AG09309 (cell line): Measurements from ENCODE around the gene NOM1.

Source experiments
- DNase-seq: peaks from one replicate; pipeline ENCODE4 v3.0.0-alpha.2; 2010; ENCODE audit warnings: low read depth
- H3K4me3 ChIP-seq: 2 replicates; pipeline ENCODE4 v1.5.1; 2011; ENCODE audit warnings: mild to moderate bottlenecking, low read depth, low read length, moderate library complexity; ENCODE audit not compliant: control insufficient read depth
- CTCF ChIP-seq: IDR thresholded peaks from 2 replicates; pipeline ENCODE4 v1.5.1; 2011; ENCODE audit warnings: mild to moderate bottlenecking, low read depth, low read length, inconsistent platforms; ENCODE audit not compliant: insufficient read depth, control insufficient read depth; ENCODE audit errors: missing control alignments

Gene NOM1

GRCh38 chr7:156998988-156999957 is 49.8 kb downstream of the NOM1 start:
- no peak overlapping the region for H3K4me3 ChIP-seq
- TF ChIP-seq CTCF: no peak
- DNase-seq: no peak

- DNase-seq: no peak
- TF ChIP-seq CTCF: no peak
- no peak overlapping the region; the same call in 1 of the 2 replicates for H3K4me3 ChIP-seq
These were observed 50.6 kb downstream of the NOM1 start for GRCh38 chr7:156999958-157000726.

DNA sequence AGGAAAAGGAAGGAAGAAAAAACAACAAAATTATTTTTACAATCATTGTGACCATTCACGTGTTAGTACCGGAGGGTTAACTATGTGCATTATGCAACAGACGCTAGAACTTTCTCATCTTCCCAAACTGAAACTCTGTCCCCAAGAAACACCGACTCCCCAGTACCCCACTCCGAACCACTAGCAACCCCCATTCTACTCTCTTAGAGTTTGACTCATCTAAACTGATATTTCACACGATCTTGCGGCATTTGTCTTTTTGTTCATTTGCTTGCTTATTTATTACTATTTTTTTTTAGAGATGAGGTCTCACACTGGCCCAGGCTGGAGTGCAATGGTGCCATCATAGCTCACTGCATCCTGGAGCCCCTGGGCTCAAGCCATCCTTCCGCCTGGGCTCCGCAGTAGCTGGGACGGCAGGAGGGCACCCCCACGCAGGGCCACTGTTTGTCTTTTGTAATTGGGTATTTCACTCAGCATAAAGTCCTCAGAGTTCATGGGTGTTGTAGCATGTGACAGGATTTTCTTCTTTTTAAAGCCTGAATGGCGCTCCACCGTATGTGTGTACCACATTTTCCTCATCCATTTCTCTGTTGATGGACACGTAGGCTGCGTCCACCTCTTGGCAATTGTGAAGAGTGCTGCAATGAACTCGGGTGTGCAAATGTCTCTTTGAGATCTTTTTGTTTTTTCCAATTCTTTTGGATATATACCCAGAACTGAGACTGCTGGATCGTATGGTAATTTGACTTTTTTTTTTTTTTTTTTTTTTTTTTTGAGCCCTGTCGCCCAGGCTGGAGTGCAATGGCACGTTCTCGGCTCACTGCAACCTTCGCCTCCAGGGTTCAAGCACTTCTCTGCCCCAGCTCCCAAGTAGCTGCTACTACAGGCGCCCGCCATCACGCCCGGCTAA is 51.5 kb downstream of the NOM1 start:
- no peak overlapping the region for H3K4me3 ChIP-seq
- TF ChIP-seq CTCF: no peak
- DNase-seq: no peak

GRCh38 chr7:157001920-157002818 is 52.7 kb downstream of the NOM1 start:
- TF ChIP-seq CTCF: no peak
- no peak for DNase-seq
- H3K4me3 ChIP-seq: no peak overlapping the region

DNA sequence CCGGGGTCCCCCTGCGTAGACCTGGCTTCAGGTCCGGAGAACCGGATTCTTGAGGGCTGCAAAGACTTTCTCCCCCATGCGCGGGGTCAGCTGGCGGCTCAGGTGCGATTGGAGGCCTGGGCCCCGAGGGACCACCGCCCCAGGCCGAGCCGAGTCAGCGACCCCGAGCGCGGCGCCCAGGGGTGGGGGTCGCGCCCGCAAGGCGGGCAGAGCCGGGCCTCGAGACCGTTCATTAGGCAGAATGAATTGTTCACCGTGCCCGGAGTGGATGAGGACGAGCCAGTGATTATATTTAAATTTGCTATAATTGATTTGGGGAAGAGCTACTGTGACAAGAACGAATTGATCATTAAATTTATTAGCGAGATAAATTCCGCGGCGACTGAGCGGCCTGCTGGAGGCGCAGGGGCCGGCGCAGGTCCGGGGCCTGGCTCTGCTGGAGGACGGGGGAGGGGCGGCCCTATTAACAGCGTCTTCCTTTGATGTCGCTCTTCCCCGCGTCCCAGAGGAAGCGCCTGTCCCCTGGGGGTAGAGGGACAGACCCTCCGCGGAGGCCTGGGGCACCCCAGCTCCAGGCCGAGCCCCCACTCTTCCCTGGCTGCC is 53.4 kb downstream of the NOM1 start:
- no peak overlapping the region for H3K4me3 ChIP-seq
- DNase-seq: no peak
- TF ChIP-seq CTCF: no peak
